NT2/D1 (cell line): Measurements from ENCODE around the gene TOPAZ1.

ENCODE experiments used
- SUZ12 ChIP-seq: IDR thresholded peaks from 2 replicates; pipeline ENCODE4 v1.6.1; 2011; ENCODE audit not compliant: insufficient read length, insufficient read depth; ENCODE audit errors: extremely low read depth
- YY1 ChIP-seq: IDR thresholded peaks from 2 replicates; pipeline ENCODE4 v1.6.1; 2011; ENCODE audit not compliant: insufficient read length, insufficient read depth
- ZNF274 ChIP-seq: IDR thresholded peaks from 2 replicates; pipeline ENCODE4 v1.6.1; 2011; ENCODE audit warnings: mild to moderate bottlenecking, low read depth, low read length

GRCh38 chr3:44208568-44208967, 33.1 kb upstream of the TOPAZ1 start:
- no peak for TF ChIP-seq ZNF274
- no peak for TF ChIP-seq YY1
- TF ChIP-seq SUZ12: no peak
